Vagina (tissue), 2 donors: ENCODE results near the gene GTPBP1.

Experiments
- CTCF ChIP-seq, 3 experiments: fragments of 450-650 bp in 2 of 3; fragments of 200-600 bp in 1 of 3; sonication (generic) in 1 of 3; IDR thresholded peaks; one replicate each; pipeline ENCODE4 v1.5.1; 2017 to 2019; ENCODE audit warnings: antibody characterized with exemption in 3 of 3, mild to moderate bottlenecking in 2 of 3, moderate library complexity in 2 of 3
- POLR2A ChIP-seq, 2 donors: fragments of 450-650 bp; IDR thresholded peaks; one replicate each; pipeline ENCODE4 v1.6.1; 2017; ENCODE audit warnings: antibody characterized with exemption in 2 of 2, mild to moderate bottlenecking in 2 of 2, moderate library complexity in 2 of 2
- POLR2AphosphoS5 ChIP-seq, 2 donors: sonication (generic); formaldehyde crosslinking; IDR thresholded peaks; one replicate each; pipeline ENCODE4 v1.9.0; 2017; ENCODE audit warnings: antibody characterized with exemption in 2 of 2, mild to moderate bottlenecking in 2 of 2, low read depth in 1 of 2; ENCODE audit not compliant: insufficient read depth in 1 of 2

- TF ChIP-seq POLR2AphosphoS5 (IDR thresholded peaks at IDR 0.05; ENCODE audit: insufficient read depth in 1 of 2, low read depth in 1 of 2) (no peak), CTCF (IDR thresholded peaks at IDR 0.05) (no peak), POLR2A (IDR thresholded peaks at IDR 0.05) (no peak)
Observed at GRCh38 chr22:38735465-38736256, 29.9 kb downstream of the GTPBP1 start.
